Stimulated activated naive CD8-positive, alpha-beta T cell treated with anti-CD3 and anti-CD28 coated beads, Interleukin-15, Interleukin-2, amounts not matched to agents 100 ng/mL and 50 ng/mL, for 24 hours (primary cell): Measurements from ENCODE around the gene ACKR4.
"Not testable (repeated sequence)": the region's sequence is repeated elsewhere in the genome, so short reads cannot be mapped to it uniquely, and the experiment has no call there.

Experiments
- H3K27ac Mint-ChIP-seq: one replicate; pipeline ENCODE4 v1.8.0; 2021; ENCODE audit warnings: mild to moderate bottlenecking, mixed read lengths
- H3K27me3 Mint-ChIP-seq: one replicate; pipeline ENCODE4 v1.8.0; 2021; ENCODE audit warnings: mixed read lengths
- H3K36me3 Mint-ChIP-seq: one replicate; pipeline ENCODE4 v1.8.0; 2021; ENCODE audit warnings: low read depth, mixed read lengths
- H3K4me1 Mint-ChIP-seq: one replicate; pipeline ENCODE4 v1.8.0; 2021; ENCODE audit warnings: low read depth, mixed read lengths
- H3K4me3 Mint-ChIP-seq: one replicate; pipeline ENCODE4 v1.8.0; 2021; ENCODE audit warnings: mild to moderate bottlenecking, mixed read lengths
- H3K9me3 Mint-ChIP-seq: one replicate; pipeline ENCODE4 v1.8.0; 2021; ENCODE audit warnings: mixed read lengths

Gene ACKR4

GRCh38 chr3:132615301-132615700 is 18.2 kb downstream of the ACKR4 start:
- peaks cover 56% of the 10 kb centered on the region for H3K36me3 Mint-ChIP-seq
- H3K4me1 Mint-ChIP-seq, H3K27ac Mint-ChIP-seq, H3K4me3 Mint-ChIP-seq, H3K27me3 Mint-ChIP-seq, H3K9me3 Mint-ChIP-seq: not testable (repeated sequence)

GRCh38 chr3:132615881-132616280 is 18.8 kb downstream of the ACKR4 start:
- no peaks in the 10 kb centered on the region for H3K27me3 Mint-ChIP-seq
- H3K4me1 Mint-ChIP-seq = no peaks in the 10 kb centered on the region
- H3K4me3 Mint-ChIP-seq = no peak overlapping the region
- H3K27ac Mint-ChIP-seq = no peak overlapping the region
- peaks cover 10% of the 10 kb centered on the region for H3K9me3 Mint-ChIP-seq
- peaks cover 58% of the 10 kb centered on the region for H3K36me3 Mint-ChIP-seq

GRCh38 chr3:132616780-132617179 is 19.7 kb downstream of the ACKR4 start:
- Mint-ChIP-seq H3K27ac (no peak overlapping the region), H3K9me3 (peaks cover 10% of the 10 kb centered on the region), H3K27me3 (no peaks in the 10 kb centered on the region), H3K4me1 (no peaks in the 10 kb centered on the region), H3K36me3 (peaks cover 59% of the 10 kb centered on the region), H3K4me3 (no peak overlapping the region)

- Mint-ChIP-seq H3K4me3 (no peak overlapping the region), H3K4me1 (peaks cover 14% of the 10 kb centered on the region), H3K36me3 (peaks cover 53% of the 10 kb centered on the region), H3K9me3 (peaks cover 5% of the 10 kb centered on the region), H3K27me3 (no peaks in the 10 kb centered on the region), H3K27ac (no peak overlapping the region)
Observed at GRCh38 chr3:132622148-132622547, 25.1 kb downstream of the ACKR4 start.

- no peak overlapping the region for H3K4me3 Mint-ChIP-seq
- no peak overlapping the region for H3K27ac Mint-ChIP-seq
- no peaks in the 10 kb centered on the region for H3K9me3 Mint-ChIP-seq
- H3K4me1 Mint-ChIP-seq = peaks cover 14% of the 10 kb centered on the region
- H3K27me3 Mint-ChIP-seq = no peaks in the 10 kb centered on the region
- peaks cover 52% of the 10 kb centered on the region for H3K36me3 Mint-ChIP-seq
Observed at GRCh38 chr3:132622761-132623160, 25.7 kb downstream of the ACKR4 start.

GRCh38 chr3:132623646-132624045 is 26.6 kb downstream of the ACKR4 start:
- Mint-ChIP-seq H3K4me1 (peaks cover 14% of the 10 kb centered on the region), H3K27ac (no peak overlapping the region)

GRCh38 chr3:132624790-132625189 is 27.7 kb downstream of the ACKR4 start:
- H3K9me3 Mint-ChIP-seq = no peaks in the 10 kb centered on the region
- H3K36me3 Mint-ChIP-seq = peaks cover 53% of the 10 kb centered on the region
- H3K4me3 Mint-ChIP-seq = no peak overlapping the region
- peaks cover 16% of the 10 kb centered on the region for H3K4me1 Mint-ChIP-seq
- H3K27ac Mint-ChIP-seq = no peak overlapping the region
- no peaks in the 10 kb centered on the region for H3K27me3 Mint-ChIP-seq

More at GRCh38 chr3:132623646-132624045, 26.6 kb downstream of the ACKR4 start:
- peaks cover 53% of the 10 kb centered on the region for H3K36me3 Mint-ChIP-seq
- no peak overlapping the region for H3K4me3 Mint-ChIP-seq
- H3K9me3 Mint-ChIP-seq = no peaks in the 10 kb centered on the region
- no peaks in the 10 kb centered on the region for H3K27me3 Mint-ChIP-seq

- Mint-ChIP-seq H3K27me3 (no peaks in the 10 kb centered on the region), H3K4me3 (no peak overlapping the region), H3K27ac (no peak overlapping the region), H3K36me3 (peaks cover 55% of the 10 kb centered on the region), H3K4me1 (peaks cover 22% of the 10 kb centered on the region), H3K9me3 (no peaks in the 10 kb centered on the region)
Observed at GRCh38 chr3:132625613-132626012, 28.5 kb downstream of the ACKR4 start.

- no peak overlapping the region for H3K27ac Mint-ChIP-seq
- H3K4me1 Mint-ChIP-seq = peaks cover 21% of the 10 kb centered on the region
- H3K36me3 Mint-ChIP-seq = peaks cover 44% of the 10 kb centered on the region
- H3K9me3 Mint-ChIP-seq = no peaks in the 10 kb centered on the region
- H3K4me3 Mint-ChIP-seq = no peak overlapping the region
- H3K27me3 Mint-ChIP-seq = no peaks in the 10 kb centered on the region
Observed at GRCh38 chr3:132626955-132627354, 29.9 kb downstream of the ACKR4 start.

- peaks cover 46% of the 10 kb centered on the region for H3K36me3 Mint-ChIP-seq
- no peak overlapping the region for H3K4me3 Mint-ChIP-seq
- no peak overlapping the region for H3K27ac Mint-ChIP-seq
- H3K27me3 Mint-ChIP-seq = no peaks in the 10 kb centered on the region
- no peaks in the 10 kb centered on the region for H3K9me3 Mint-ChIP-seq
- H3K4me1 Mint-ChIP-seq = peaks cover 13% of the 10 kb centered on the region
Observed at GRCh38 chr3:132628157-132628556, 31.1 kb downstream of the ACKR4 start.

- no peak overlapping the region for H3K27ac Mint-ChIP-seq
- H3K4me3 Mint-ChIP-seq = no peak overlapping the region
- no peaks in the 10 kb centered on the region for H3K9me3 Mint-ChIP-seq
- peaks cover 8% of the 10 kb centered on the region for H3K4me1 Mint-ChIP-seq
- H3K27me3 Mint-ChIP-seq = no peaks in the 10 kb centered on the region
- H3K36me3 Mint-ChIP-seq = peaks cover 46% of the 10 kb centered on the region
Observed at GRCh38 chr3:132629928-132630327, 32.9 kb downstream of the ACKR4 start.

GRCh38 chr3:132630612-132631011 is 33.5 kb downstream of the ACKR4 start:
- H3K27me3 Mint-ChIP-seq = no peaks in the 10 kb centered on the region
- no peak overlapping the region for H3K4me3 Mint-ChIP-seq
- no peak overlapping the region for H3K27ac Mint-ChIP-seq
- peaks cover 8% of the 10 kb centered on the region for H3K4me1 Mint-ChIP-seq
- peaks cover 49% of the 10 kb centered on the region for H3K36me3 Mint-ChIP-seq
- no peaks in the 10 kb centered on the region for H3K9me3 Mint-ChIP-seq

GRCh38 chr3:132635052-132635451 is 38.0 kb downstream of the ACKR4 start:
- peaks cover 3% of the 10 kb centered on the region for H3K4me1 Mint-ChIP-seq
- no peaks in the 10 kb centered on the region for H3K9me3 Mint-ChIP-seq
- peaks cover 56% of the 10 kb centered on the region for H3K36me3 Mint-ChIP-seq
- H3K27me3 Mint-ChIP-seq = no peaks in the 10 kb centered on the region
- H3K4me3 Mint-ChIP-seq = no peak overlapping the region
- no peak overlapping the region for H3K27ac Mint-ChIP-seq

- no peak overlapping the region for H3K4me3 Mint-ChIP-seq
- H3K4me1 Mint-ChIP-seq = no peaks in the 10 kb centered on the region
- H3K36me3 Mint-ChIP-seq = peaks cover 61% of the 10 kb centered on the region
- no peaks in the 10 kb centered on the region for H3K9me3 Mint-ChIP-seq
- H3K27ac Mint-ChIP-seq = no peak overlapping the region
- no peaks in the 10 kb centered on the region for H3K27me3 Mint-ChIP-seq
Observed at GRCh38 chr3:132637590-132637989, 40.5 kb downstream of the ACKR4 start.

- Mint-ChIP-seq H3K36me3 (peaks cover 54% of the 10 kb centered on the region), H3K27ac (no peak overlapping the region), H3K4me1 (no peaks in the 10 kb centered on the region), H3K9me3 (no peaks in the 10 kb centered on the region), H3K4me3 (no peak overlapping the region), H3K27me3 (no peaks in the 10 kb centered on the region)
Observed at GRCh38 chr3:132638706-132639105, 41.6 kb downstream of the ACKR4 start.

- peaks cover 42% of the 10 kb centered on the region for H3K36me3 Mint-ChIP-seq
- H3K27ac Mint-ChIP-seq = peak overlapping the region; percentile 61
- H3K4me3 Mint-ChIP-seq, H3K27me3 Mint-ChIP-seq, H3K4me1 Mint-ChIP-seq, H3K9me3 Mint-ChIP-seq: not testable (repeated sequence)
Observed at GRCh38 chr3:132641427-132641826, 44.4 kb downstream of the ACKR4 start.
